ES-I3 (cell line): ENCODE measurements around the gene GOLGA8R.
"Not testable (repeated sequence)": the region's sequence is repeated elsewhere in the genome, so short reads cannot be mapped to it uniquely, and the experiment has no call there.

Experiments used
- H3K36me3 ChIP-seq: 2 replicates; pipeline ENCODE4 v1.6.1; 2013; ENCODE audit warnings: mild to moderate bottlenecking, low read length, control low read depth, moderate library complexity; ENCODE audit not compliant: insufficient read depth
- H3K4me1 ChIP-seq: 2 replicates; pipeline ENCODE4 v1.6.1; 2013; ENCODE audit warnings: mild to moderate bottlenecking, control low read depth, low read length; ENCODE audit not compliant: insufficient read depth
- H3K9ac ChIP-seq: 2 replicates; pipeline ENCODE4 v1.6.1; 2013; ENCODE audit warnings: low read depth, mild to moderate bottlenecking, low read length, moderate library complexity
- H3K9me3 ChIP-seq: 2 replicates; pipeline ENCODE4 v1.6.1; 2013; ENCODE audit warnings: mild to moderate bottlenecking, low read length, moderate library complexity; ENCODE audit not compliant: control insufficient read depth, insufficient read depth

Gene GOLGA8R

DNA sequence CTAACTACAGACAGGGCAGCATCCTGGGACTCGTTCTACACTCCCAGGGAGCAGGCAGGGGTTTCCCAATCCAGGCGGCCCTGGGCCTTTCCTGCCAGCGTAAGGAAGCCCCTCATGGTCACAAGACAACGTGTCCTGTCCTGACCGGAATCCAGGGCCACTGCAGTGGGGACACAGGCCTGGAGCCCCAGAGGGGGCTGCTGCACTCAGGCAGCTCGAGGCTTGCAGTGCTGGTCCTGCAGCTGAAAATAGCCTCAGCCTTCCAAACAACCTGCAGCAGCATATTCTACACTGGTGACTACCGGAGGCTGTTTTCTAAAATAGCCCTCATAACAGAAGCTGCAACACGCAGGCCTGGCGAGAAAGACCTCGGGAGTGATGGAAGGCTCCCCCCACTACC is 39.2 kb downstream of the GOLGA8R start:
- H3K9me3 ChIP-seq, H3K36me3 ChIP-seq, H3K9ac ChIP-seq, H3K4me1 ChIP-seq: not testable (repeated sequence)

DNA sequence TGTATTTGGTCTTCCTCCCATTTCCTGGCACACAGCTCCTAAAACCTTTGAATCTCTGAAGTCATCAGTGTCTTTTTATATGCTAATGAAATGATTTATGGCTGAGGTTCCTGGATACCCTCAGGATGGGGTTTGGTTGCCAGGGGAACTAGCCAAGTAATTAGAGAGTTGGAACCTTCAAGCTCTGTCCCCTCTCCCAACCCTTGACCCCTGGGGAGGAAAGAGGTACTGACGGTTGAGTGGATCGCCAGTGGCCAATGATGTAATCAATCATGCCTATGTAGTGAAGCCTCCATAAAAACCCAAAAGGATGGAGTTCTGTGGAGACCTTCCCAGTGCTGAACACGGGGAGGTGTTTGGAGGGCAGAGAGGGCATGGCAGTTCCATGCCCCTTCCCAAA is 45.8 kb downstream of the GOLGA8R start:
- H3K9me3 ChIP-seq, H3K4me1 ChIP-seq, H3K9ac ChIP-seq, H3K36me3 ChIP-seq: not testable (repeated sequence)

DNA sequence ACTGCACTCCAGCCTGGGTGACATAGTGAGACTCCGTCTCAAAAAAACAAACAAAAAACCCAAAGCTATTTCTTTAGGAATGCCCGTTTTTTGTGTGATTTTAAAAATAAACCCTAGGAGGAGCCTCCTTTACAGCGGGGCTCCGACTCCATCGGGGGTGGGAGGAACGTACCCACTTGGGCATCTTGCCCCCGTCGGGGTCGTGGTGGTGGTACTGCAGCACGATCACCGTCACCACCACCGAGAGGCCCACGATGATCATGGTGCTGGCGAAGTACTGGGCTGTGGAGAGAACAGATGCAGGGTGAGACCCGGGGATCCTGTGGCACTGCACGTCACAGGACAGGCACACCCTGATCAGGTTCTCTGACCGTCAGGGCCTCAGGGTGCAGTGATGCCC is 46.8 kb downstream of the GOLGA8R start:
- not testable (repeated sequence) for H3K4me1 ChIP-seq, H3K36me3 ChIP-seq

DNA sequence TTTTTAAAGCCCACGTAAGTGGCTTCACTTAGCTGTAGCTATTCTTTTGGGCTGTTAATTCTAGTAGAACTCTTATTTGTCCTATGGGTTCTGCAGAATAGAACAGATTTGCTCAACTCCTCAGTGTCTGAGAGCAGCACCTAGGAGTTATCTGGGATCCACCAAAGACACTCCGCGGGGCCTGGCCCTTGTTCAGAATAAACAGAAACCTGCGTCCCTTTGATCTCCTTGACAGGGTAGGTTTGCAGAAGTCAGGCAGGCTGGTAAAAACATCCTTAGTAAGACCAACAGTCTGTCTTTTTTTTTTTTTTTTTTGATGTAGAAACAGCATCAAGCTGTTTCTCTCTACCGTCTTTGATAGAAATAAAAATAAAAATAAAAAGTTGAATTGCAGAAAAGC is 52.7 kb downstream of the GOLGA8R start:
- not testable (repeated sequence) for H3K4me1 ChIP-seq, H3K36me3 ChIP-seq, H3K9me3 ChIP-seq, H3K9ac ChIP-seq

More for the DNA sequence above, 46.8 kb downstream of the GOLGA8R start:
- not testable (repeated sequence) for H3K9me3 ChIP-seq, H3K9ac ChIP-seq

DNA sequence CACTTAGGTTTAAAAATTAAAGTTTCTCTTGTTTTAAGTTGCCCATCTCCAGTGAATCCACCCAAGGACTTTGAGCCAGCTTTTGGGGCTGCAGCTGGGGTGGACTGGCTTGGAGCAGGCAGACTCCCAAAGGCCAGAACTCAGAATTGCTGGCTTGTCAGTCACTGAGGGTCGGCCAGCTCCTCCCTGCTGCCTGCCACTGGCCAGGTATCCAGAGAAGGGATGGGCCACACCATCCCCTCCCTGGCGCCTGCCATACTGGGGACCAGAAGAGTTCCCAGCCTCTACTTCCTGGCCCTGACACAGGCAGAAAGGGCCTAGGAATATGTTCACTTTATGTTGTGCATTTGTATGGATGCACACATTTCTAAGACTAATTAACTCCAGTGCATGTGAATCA is 53.1 kb downstream of the GOLGA8R start:
- not testable (repeated sequence) for H3K36me3 ChIP-seq, H3K4me1 ChIP-seq, H3K9ac ChIP-seq, H3K9me3 ChIP-seq

DNA sequence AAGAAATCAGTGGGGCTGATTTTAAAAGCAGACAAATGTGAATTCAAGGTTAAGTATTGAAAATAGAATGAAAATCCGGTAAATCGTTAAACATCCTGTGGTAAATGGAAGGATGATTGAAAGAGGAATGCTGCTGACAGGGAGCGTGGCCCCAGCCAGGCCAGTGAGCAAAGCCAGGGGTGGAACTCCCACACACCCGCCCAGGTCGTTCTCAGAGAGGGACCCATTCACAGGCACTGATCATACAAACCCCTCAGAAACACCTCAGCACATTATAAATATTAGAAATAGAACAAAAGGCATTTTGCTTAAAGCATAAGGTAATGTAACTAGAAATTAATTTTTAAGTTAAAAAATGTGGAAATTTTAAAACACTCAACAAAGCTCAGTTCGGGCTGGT is 59.0 kb downstream of the GOLGA8R start:
- H3K9ac ChIP-seq, H3K4me1 ChIP-seq, H3K36me3 ChIP-seq, H3K9me3 ChIP-seq: not testable (repeated sequence)
